GM12878 (cell line): Measurements from ENCODE around the gene STK11.

Experiments used
- CREB1 ChIP-seq: IDR thresholded peaks from 2 replicates; pipeline ENCODE4 v1.6.1; 2012; ENCODE audit warnings: low read depth, mild to moderate bottlenecking, inconsistent platforms
- CTCF ChIP-seq, 3 experiments: IDR thresholded peaks in 2 of 3; conservative IDR thresholded peaks in 1 of 3; 2 replicates each; pipeline ENCODE4 v1.5.1; 2011; ENCODE audit warnings: low read depth in 3 of 3, low read length in 3 of 3, mild to moderate bottlenecking in 3 of 3, control low read depth in 2 of 3, moderate library complexity in 2 of 3, inconsistent platforms in 1 of 3, mixed read lengths in 1 of 3; ENCODE audit not compliant: control insufficient read depth in 2 of 3, insufficient read depth in 1 of 3; ENCODE audit errors: extremely low read depth in 1 of 3
- CUX1 ChIP-seq: IDR thresholded peaks from 2 replicates; pipeline ENCODE4 v1.6.1; 2012; ENCODE audit warnings: improper control_type of control experiment, low read depth, low read length; ENCODE audit not compliant: insufficient replicate concordance
- ELK1 ChIP-seq: IDR thresholded peaks from 2 replicates; pipeline ENCODE4 v1.6.1; 2012; ENCODE audit warnings: low read depth, low read length, improper control_type of control experiment
- EP300 ChIP-seq, 2 experiments: fragments of 150-350 bp in 1 of 2; IDR thresholded peaks; 2 replicates each; pipeline ENCODE4 v1.6.1; 2011 to 2012; ENCODE audit warnings: low read depth in 2 of 2, low read length in 2 of 2, borderline replicate concordance in 1 of 2, improper control_type of control experiment in 1 of 2, inconsistent platforms in 1 of 2; ENCODE audit not compliant: control insufficient read depth in 1 of 2
- MAX ChIP-seq: IDR thresholded peaks from 2 replicates; pipeline ENCODE4 v1.6.1; 2012; ENCODE audit warnings: low read depth, low read length, improper control_type of control experiment
- NFYA ChIP-seq: IDR thresholded peaks from 2 replicates; pipeline ENCODE4 v1.6.1; 2011; ENCODE audit warnings: low read depth, mild to moderate bottlenecking, low read length, improper control_type of control experiment, borderline replicate concordance
- POLR2A ChIP-seq: IDR thresholded peaks from 2 replicates; pipeline ENCODE4 v1.6.1; 2011; ENCODE audit warnings: low read depth, mild to moderate bottlenecking, low read length
- RFX5 ChIP-seq: IDR thresholded peaks from 2 replicates; pipeline ENCODE4 v1.6.1; 2011; ENCODE audit warnings: low read depth, low read length, improper control_type of control experiment
- RUNX3 ChIP-seq: IDR thresholded peaks from 2 replicates; pipeline ENCODE4 v1.6.1; 2012; ENCODE audit warnings: low read length, inconsistent platforms
- SUZ12 ChIP-seq: fragments of 200-600 bp; sonication (generic); IDR thresholded peaks from one replicate; pipeline ENCODE4 v1.6.1; 2018; ENCODE audit warnings: antibody characterized with exemption, mild to moderate bottlenecking; ENCODE audit not compliant: unreplicated experiment
- TAF1 ChIP-seq: IDR thresholded peaks from 2 replicates; pipeline ENCODE4 v1.6.1; 2011; ENCODE audit warnings: mild to moderate bottlenecking, low read depth, low read length, borderline replicate concordance
- YY1 ChIP-seq: IDR thresholded peaks from 2 replicates; pipeline ENCODE4 v1.6.1; 2011; ENCODE audit warnings: low read depth, mild to moderate bottlenecking, low read length

- TF ChIP-seq NFYA (no peak), EP300 (IDR thresholded peaks at IDR 0.05; ENCODE audit: borderline replicate concordance in 1 of 2, control insufficient read depth in 1 of 2, low read depth in 2 of 2, low read length in 2 of 2) (no peak), ELK1 (no peak), CREB1 (no peak), RFX5 (no peak), TAF1 (no peak), POLR2A (no peak), CTCF (IDR thresholded peaks at IDR 0.05 in 2 of 3, conservative IDR thresholded peaks at IDR 0.05 in 1 of 3; ENCODE audit: control insufficient read depth in 2 of 3, extremely low read depth in 1 of 3, insufficient read depth in 1 of 3, low read depth in 3 of 3, low read length in 3 of 3) (no peak), CUX1 (no peak), SUZ12 (no peak), MAX (no peak), RUNX3 (no peak), YY1 (no peak)
These were observed 62.9 kb downstream of the STK11 start for GRCh38 chr19:1268226-1269064.
